LoVo (cell line): ENCODE measurements around the gene TSHZ1.
"Not testable (repeated sequence)": the region's sequence is repeated elsewhere in the genome, so short reads cannot be mapped to it uniquely, and the experiment has no call there.

Experiments
- DNase-seq: peaks from one replicate; pipeline ENCODE4 v3.0.0-alpha.2; 2016; ENCODE audit warnings: low spot score

The TSHZ1 gene

GRCh38 chr18:75183973-75184493, 26.6 kb upstream of the TSHZ1 start:
- DNase-seq, result no peak

GRCh38 chr18:75185460-75185859, 25.1 kb upstream of the TSHZ1 start:
- DNase-seq, result no peak

GRCh38 chr18:75187702-75188101, 22.9 kb upstream of the TSHZ1 start:
- not testable (repeated sequence) for DNase-seq

- no peak for DNase-seq
These were observed 20.9 kb upstream of the TSHZ1 start for GRCh38 chr18:75189696-75190095.

- DNase-seq, result no peak
These were observed 17.7 kb upstream of the TSHZ1 start for GRCh38 chr18:75192899-75193298.

- no peak for DNase-seq
These were observed 12.6 kb upstream of the TSHZ1 start for GRCh38 chr18:75198036-75198435.

- no peak for DNase-seq
These were observed 11.3 kb upstream of the TSHZ1 start for GRCh38 chr18:75199327-75199726.

- DNase-seq, result no peak
These were observed 10.5 kb upstream of the TSHZ1 start for GRCh38 chr18:75200071-75200470.

GRCh38 chr18:75200605-75201280, 9.9 kb upstream of the TSHZ1 start:
- no peak for DNase-seq

GRCh38 chr18:75201282-75202270, 9.0 kb upstream of the TSHZ1 start:
- no peak for DNase-seq

GRCh38 chr18:75202696-75203365, 7.8 kb upstream of the TSHZ1 start:
- no peak for DNase-seq

- DNase-seq, result no peak
These were observed 7.0 kb upstream of the TSHZ1 start for GRCh38 chr18:75203416-75204268.

GRCh38 chr18:75204269-75204731, 6.3 kb upstream of the TSHZ1 start:
- no peak for DNase-seq

GRCh38 chr18:75204732-75205513, 5.7 kb upstream of the TSHZ1 start:
- no peak for DNase-seq

GRCh38 chr18:75205514-75206132, 5.0 kb upstream of the TSHZ1 start:
- DNase-seq, result no peak

- no peak for DNase-seq
These were observed 3.9 kb upstream of the TSHZ1 start for GRCh38 chr18:75206452-75207309.

GRCh38 chr18:75207310-75208154, 3.1 kb upstream of the TSHZ1 start:
- DNase-seq, result no peak
